Ramos (cell line): ENCODE results near the gene SOX18.

Experiments
- in situ Hi-C: fragments of 300-500 bp; cut with MboI; formaldehyde crosslinking; loops from one replicate; pipeline ENCODE4 v1.14.3; 2022; ENCODE audit warnings: low sequenced_read_pairs; ENCODE audit not compliant: unreplicated experiment

The SOX18 gene

GRCh38 chr20:64040231-64041039, 9.0 kb downstream of the SOX18 start:
- in situ Hi-C loops: loop anchor here (10.0 kb wide), 1 partner anchor 84 kb away; no protein-coding TSS in a partner anchor

GRCh38 chr20:64039293-64040160, 9.9 kb downstream of the SOX18 start:
- in situ Hi-C loops: loop anchor here (10.0 kb wide), 1 partner anchor 85 kb away; no protein-coding TSS in a partner anchor

- in situ Hi-C loops: no loop called here
Observed at GRCh38 chr20:64038565-64039292, 10.7 kb downstream of the SOX18 start.

GRCh38 chr20:64038224-64038564, 11.2 kb downstream of the SOX18 start:
- in situ Hi-C loops: no loop called here

GRCh38 chr20:64037498-64038213, 11.8 kb downstream of the SOX18 start:
- in situ Hi-C loops: no loop called here

GRCh38 chr20:64037199-64037497, 12.3 kb downstream of the SOX18 start:
- in situ Hi-C loops: no loop called here

GRCh38 chr20:64036346-64037198, 12.9 kb downstream of the SOX18 start:
- in situ Hi-C loops: no loop called here

GRCh38 chr20:64035933-64036345, 13.5 kb downstream of the SOX18 start, which contains the start of gene C20orf204:
TSS of gene C20orf204 (plus strand) at chr20:64036182. CDS start at chr20:64036324, 142 bp downstream.
- in situ Hi-C loops: no loop called here

- in situ Hi-C loops: no loop called here
Observed at GRCh38 chr20:64035066-64035932, 14.1 kb downstream of the SOX18 start.

GRCh38 chr20:64033981-64034493, 15.4 kb downstream of the SOX18 start:
- in situ Hi-C loops: no loop called here

GRCh38 chr20:64032706-64033624, 16.5 kb downstream of the SOX18 start:
- in situ Hi-C loops: no loop called here

GRCh38 chr20:64031822-64032314, 17.6 kb downstream of the SOX18 start:
- in situ Hi-C loops: no loop called here

- in situ Hi-C loops: no loop called here
Observed at GRCh38 chr20:64030371-64031134, 18.9 kb downstream of the SOX18 start.

GRCh38 chr20:64029293-64030117, 19.9 kb downstream of the SOX18 start:
- in situ Hi-C loops: no loop called here

- in situ Hi-C loops: no loop called here
Observed at GRCh38 chr20:64027981-64028685, 21.3 kb downstream of the SOX18 start.
